ENCODE results near the gene ABI1.

DNA sequence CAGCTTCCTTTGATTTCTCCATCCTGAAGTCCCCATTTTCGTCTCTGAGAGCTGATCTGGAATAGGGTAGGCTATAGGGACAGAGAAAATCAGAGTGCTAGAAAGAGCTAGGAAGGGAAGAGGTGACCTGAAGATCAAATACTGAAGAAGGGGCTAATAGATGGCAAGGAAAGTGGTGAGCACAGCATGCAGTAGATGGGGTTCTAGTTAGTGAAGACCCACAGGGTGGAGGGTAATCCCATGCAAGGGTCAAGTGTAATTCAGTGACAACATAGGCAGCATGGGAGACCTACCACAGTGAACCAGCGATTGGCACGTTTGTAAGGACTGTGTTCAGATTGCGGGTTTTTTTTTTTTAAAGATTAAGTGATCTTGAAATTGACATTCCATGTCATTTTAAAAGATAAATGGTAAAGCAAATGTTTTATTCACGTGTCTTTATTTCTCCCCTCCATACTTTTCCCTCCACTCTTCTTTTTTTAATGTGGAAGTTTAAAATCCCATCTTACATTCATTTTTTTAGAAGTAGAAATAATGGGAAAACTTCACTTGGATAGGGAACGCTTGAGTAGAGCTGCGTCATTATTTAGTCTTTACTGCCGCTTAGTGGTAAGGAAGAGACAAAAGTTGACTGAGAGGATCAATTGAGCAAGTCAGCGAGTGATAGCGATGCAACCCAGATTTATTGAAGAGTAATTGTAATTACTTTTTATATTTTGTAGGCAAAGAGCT is 21.0 kb upstream of the ABI1 start:
- TF ChIP-seq, protein P1, sequence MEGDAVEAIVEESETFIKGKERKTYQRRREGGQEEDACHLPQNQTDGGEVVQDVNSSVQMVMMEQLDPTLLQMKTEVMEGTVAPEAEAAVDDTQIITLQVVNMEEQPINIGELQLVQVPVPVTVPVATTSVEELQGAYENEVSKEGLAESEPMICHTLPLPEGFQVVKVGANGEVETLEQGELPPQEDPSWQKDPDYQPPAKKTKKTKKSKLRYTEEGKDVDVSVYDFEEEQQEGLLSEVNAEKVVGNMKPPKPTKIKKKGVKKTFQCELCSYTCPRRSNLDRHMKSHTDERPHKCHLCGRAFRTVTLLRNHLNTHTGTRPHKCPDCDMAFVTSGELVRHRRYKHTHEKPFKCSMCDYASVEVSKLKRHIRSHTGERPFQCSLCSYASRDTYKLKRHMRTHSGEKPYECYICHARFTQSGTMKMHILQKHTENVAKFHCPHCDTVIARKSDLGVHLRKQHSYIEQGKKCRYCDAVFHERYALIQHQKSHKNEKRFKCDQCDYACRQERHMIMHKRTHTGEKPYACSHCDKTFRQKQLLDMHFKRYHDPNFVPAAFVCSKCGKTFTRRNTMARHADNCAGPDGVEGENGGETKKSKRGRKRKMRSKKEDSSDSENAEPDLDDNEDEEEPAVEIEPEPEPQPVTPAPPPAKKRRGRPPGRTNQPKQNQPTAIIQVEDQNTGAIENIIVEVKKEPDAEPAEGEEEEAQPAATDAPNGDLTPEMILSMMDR (IDR thresholded peaks at IDR 0.05; ENCODE audit: poor library complexity, severe bottlenecking): peak; percentile 86
- TF ChIP-seq RAD21 (conservative IDR thresholded peaks at IDR 0.05): peak; percentile 87
- no peak for TF ChIP-seq POLR2AphosphoS5 (IDR thresholded peaks at IDR 0.05)
- no peak for TF ChIP-seq MXI1 (conservative IDR thresholded peaks at IDR 0.05; ENCODE audit: poor library complexity, severe bottlenecking)
- TF ChIP-seq EZH2 (IDR thresholded peaks at IDR 0.05; ENCODE audit: borderline replicate concordance, insufficient read depth, low read length, poor library complexity, severe bottlenecking): no peak
- peak; percentile 82 for TF ChIP-seq SMC3 (conservative IDR thresholded peaks at IDR 0.05; ENCODE audit: poor library complexity)
- no peak for TF ChIP-seq EP300 (conservative IDR thresholded peaks at IDR 0.05; ENCODE audit: poor library complexity, severe bottlenecking)
